HEK293 (cell line): ENCODE measurements around the gene RPS29.

ENCODE experiments used
- CTCF ChIA-PET: fragments of 350-600 bp; formaldehyde crosslinking; extraction: SDS; loops from one replicate; lab custom pipeline; 2021; ENCODE audit warnings: antibody characterized with exemption; lab: Yijun Ruan, JAX
- POLR2A ChIA-PET: fragments of 300-600 bp; formaldehyde crosslinking; extraction: SDS; loops from one replicate; lab custom pipeline; 2020; ENCODE audit warnings: antibody characterized with exemption, inconsistent platforms; lab: Yijun Ruan, JAX
- H3K27ac ChIP-seq: fragments of 200-500 bp; sonication (Bioruptor generic); 2 replicates; pipeline ENCODE4 v1.5.1; 2014; ENCODE audit warnings: low read depth, low read length, control low read depth, inconsistent platforms; ENCODE audit errors: extremely low read depth
- H3K36me3 ChIP-seq, 2 experiments: fragments of 200-500 bp in 1 of 2; sonication (Bioruptor generic) in 1 of 2; 1 replicate in 1 of 2; 2 replicates in 1 of 2; pipeline ENCODE4 v1.5.1; 2014 to 2017; ENCODE audit warnings: inconsistent platforms in 2 of 2, low read length in 2 of 2; ENCODE audit not compliant: control insufficient read depth in 2 of 2, insufficient read depth in 1 of 2
- H3K4me1 ChIP-seq: fragments of 200-500 bp; sonication (Bioruptor generic); 2 replicates; pipeline ENCODE4 v1.5.1; 2014; ENCODE audit warnings: mild to moderate bottlenecking, low read length, inconsistent platforms; ENCODE audit not compliant: control insufficient read depth, insufficient read depth
- H3K4me3 ChIP-seq: 2 replicates; pipeline ENCODE4 v1.5.1; 2011; ENCODE audit warnings: low read depth, mild to moderate bottlenecking, control low read depth, low read length, moderate library complexity
- H3K9me3 ChIP-seq: fragments of 200-500 bp; sonication (Bioruptor generic); 2 replicates; pipeline ENCODE4 v1.5.1; 2014; ENCODE audit warnings: low read depth, low read length, inconsistent platforms; ENCODE audit not compliant: control insufficient read depth, insufficient read depth
- HOXA7 ChIP-seq: sonication (generic); formaldehyde crosslinking; IDR thresholded peaks from 2 replicates; pipeline ENCODE4 v1.8.1; 2022; ENCODE audit warnings: missing genetic modification reagents, borderline replicate concordance
- SALL2 ChIP-seq: fragments of 450-650 bp; formaldehyde crosslinking; IDR thresholded peaks from 2 replicates; pipeline ENCODE4 v1.5.0; 2017; ENCODE audit warnings: missing biosample characterization, mild to moderate bottlenecking, missing genetic modification characterization, borderline replicate concordance
- SCRT2 ChIP-seq: fragments of 450-650 bp; formaldehyde crosslinking; IDR thresholded peaks from 2 replicates; pipeline ENCODE4 v1.5.1; 2016; ENCODE audit warnings: missing biosample characterization, missing genetic modification characterization
- YY2 ChIP-seq: fragments of 450-650 bp; formaldehyde crosslinking; IDR thresholded peaks from 2 replicates; pipeline ENCODE4 v1.5.1; 2016; ENCODE audit warnings: missing biosample characterization, missing genetic modification characterization
- ZEB2 ChIP-seq: fragments of 450-650 bp; formaldehyde crosslinking; IDR thresholded peaks from 2 replicates; pipeline ENCODE4 v1.5.1; 2016; ENCODE audit warnings: missing biosample characterization, missing genetic modification characterization
- ZNF140 ChIP-seq: fragments of 450-650 bp; formaldehyde crosslinking; IDR thresholded peaks from 2 replicates; pipeline ENCODE4 v1.5.1; 2016; ENCODE audit warnings: missing biosample characterization, missing genetic modification characterization
- ZNF23 ChIP-seq: fragments of 450-650 bp; formaldehyde crosslinking; IDR thresholded peaks from 2 replicates; pipeline ENCODE4 v1.5.1; 2016; ENCODE audit warnings: missing biosample characterization, missing genetic modification characterization, borderline replicate concordance
- ZNF311 ChIP-seq: fragments of 450-650 bp; formaldehyde crosslinking; IDR thresholded peaks from 2 replicates; pipeline ENCODE4 v1.5.1; 2017; ENCODE audit warnings: missing biosample characterization, missing genetic modification characterization, borderline replicate concordance
- ZNF660 ChIP-seq: fragments of 450-650 bp; IDR thresholded peaks from 2 replicates; pipeline ENCODE4 v1.5.1; 2018; ENCODE audit warnings: missing biosample characterization, mild to moderate bottlenecking, missing genetic modification characterization
- ZNF677 ChIP-seq: fragments of 450-650 bp; IDR thresholded peaks from 2 replicates; pipeline ENCODE4 v1.5.0; 2018; ENCODE audit warnings: missing biosample characterization, mild to moderate bottlenecking, missing genetic modification characterization, moderate library complexity
- TF ChIP-seq, protein P1 (sequence below): IDR thresholded peaks from 2 replicates; pipeline ENCODE4 v1.6.1; 2011; ENCODE audit warnings: mild to moderate bottlenecking, low read depth, low read length, borderline replicate concordance
- TF ChIP-seq, protein P2 (sequence below): fragments of 450-650 bp; formaldehyde crosslinking; IDR thresholded peaks from 2 replicates; pipeline ENCODE4 v1.5.1; 2016; ENCODE audit warnings: missing biosample characterization, missing genetic modification characterization, borderline replicate concordance

The RPS29 gene

DNA sequence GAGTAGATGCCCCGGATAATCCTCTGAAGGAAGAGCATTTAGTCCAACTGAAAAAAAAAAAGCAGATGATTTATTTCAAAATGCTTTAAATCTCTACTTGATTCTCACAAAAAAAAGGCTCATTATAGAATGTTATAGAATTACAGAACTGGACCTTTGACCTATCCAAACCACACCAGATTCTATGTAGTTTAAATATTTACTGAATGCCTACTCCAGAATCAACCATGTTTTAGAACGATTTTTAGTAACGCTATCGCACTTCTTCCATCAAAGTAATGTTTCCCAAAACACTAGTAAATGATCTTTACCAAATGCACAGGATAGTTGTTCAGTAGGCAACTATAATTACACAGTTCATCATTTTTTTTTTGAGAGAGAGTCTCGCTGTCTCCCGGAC, 2.6 kb downstream of the RPS29 start:
- Histone ChIP-seq H3K9me3 (no peaks in the 10 kb centered on the region), H3K4me1 (peaks cover 11% of the 10 kb centered on the region), H3K36me3 (peaks cover 26 to 31% of the 10 kb centered on the region in 2 experiments; a peak in 2 of 3 replicates), H3K4me3 (no peak overlapping the region), H3K27ac (no peak overlapping the region)
- TF ChIP-seq ZEB2: no peak
- no peak for TF ChIP-seq ZNF311 (tag by site-specific recombination)
- TF ChIP-seq, protein P1, sequence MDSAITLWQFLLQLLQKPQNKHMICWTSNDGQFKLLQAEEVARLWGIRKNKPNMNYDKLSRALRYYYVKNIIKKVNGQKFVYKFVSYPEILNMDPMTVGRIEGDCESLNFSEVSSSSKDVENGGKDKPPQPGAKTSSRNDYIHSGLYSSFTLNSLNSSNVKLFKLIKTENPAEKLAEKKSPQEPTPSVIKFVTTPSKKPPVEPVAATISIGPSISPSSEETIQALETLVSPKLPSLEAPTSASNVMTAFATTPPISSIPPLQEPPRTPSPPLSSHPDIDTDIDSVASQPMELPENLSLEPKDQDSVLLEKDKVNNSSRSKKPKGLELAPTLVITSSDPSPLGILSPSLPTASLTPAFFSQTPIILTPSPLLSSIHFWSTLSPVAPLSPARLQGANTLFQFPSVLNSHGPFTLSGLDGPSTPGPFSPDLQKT: no peak
- TF ChIP-seq ZNF677 (tag by site-specific recombination): no peak
- TF ChIP-seq ZNF140 (tag by site-specific recombination): no peak
- TF ChIP-seq ZNF23: no peak
- TF ChIP-seq YY2 (tag by site-specific recombination): no peak
- no peak for TF ChIP-seq HOXA7 (CRISPR knock-in tag)
- TF ChIP-seq, protein P2, sequence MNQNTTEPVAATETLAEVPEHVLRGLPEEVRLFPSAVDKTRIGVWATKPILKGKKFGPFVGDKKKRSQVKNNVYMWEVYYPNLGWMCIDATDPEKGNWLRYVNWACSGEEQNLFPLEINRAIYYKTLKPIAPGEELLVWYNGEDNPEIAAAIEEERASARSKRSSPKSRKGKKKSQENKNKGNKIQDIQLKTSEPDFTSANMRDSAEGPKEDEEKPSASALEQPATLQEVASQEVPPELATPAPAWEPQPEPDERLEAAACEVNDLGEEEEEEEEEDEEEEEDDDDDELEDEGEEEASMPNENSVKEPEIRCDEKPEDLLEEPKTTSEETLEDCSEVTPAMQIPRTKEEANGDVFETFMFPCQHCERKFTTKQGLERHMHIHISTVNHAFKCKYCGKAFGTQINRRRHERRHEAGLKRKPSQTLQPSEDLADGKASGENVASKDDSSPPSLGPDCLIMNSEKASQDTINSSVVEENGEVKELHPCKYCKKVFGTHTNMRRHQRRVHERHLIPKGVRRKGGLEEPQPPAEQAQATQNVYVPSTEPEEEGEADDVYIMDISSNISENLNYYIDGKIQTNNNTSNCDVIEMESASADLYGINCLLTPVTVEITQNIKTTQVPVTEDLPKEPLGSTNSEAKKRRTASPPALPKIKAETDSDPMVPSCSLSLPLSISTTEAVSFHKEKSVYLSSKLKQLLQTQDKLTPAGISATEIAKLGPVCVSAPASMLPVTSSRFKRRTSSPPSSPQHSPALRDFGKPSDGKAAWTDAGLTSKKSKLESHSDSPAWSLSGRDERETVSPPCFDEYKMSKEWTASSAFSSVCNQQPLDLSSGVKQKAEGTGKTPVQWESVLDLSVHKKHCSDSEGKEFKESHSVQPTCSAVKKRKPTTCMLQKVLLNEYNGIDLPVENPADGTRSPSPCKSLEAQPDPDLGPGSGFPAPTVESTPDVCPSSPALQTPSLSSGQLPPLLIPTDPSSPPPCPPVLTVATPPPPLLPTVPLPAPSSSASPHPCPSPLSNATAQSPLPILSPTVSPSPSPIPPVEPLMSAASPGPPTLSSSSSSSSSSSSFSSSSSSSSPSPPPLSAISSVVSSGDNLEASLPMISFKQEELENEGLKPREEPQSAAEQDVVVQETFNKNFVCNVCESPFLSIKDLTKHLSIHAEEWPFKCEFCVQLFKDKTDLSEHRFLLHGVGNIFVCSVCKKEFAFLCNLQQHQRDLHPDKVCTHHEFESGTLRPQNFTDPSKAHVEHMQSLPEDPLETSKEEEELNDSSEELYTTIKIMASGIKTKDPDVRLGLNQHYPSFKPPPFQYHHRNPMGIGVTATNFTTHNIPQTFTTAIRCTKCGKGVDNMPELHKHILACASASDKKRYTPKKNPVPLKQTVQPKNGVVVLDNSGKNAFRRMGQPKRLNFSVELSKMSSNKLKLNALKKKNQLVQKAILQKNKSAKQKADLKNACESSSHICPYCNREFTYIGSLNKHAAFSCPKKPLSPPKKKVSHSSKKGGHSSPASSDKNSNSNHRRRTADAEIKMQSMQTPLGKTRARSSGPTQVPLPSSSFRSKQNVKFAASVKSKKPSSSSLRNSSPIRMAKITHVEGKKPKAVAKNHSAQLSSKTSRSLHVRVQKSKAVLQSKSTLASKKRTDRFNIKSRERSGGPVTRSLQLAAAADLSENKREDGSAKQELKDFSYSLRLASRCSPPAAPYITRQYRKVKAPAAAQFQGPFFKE (tag by site-specific recombination): no peak
- TF ChIP-seq ZNF660: no peak
- POLR2A ChIA-PET: interaction anchor here (1.0 kb wide), 1 partner anchor 11 kb away, joined by 3 read pairs; no protein-coding TSS in a partner anchor
- CTCF ChIA-PET: no interaction called here

DNA sequence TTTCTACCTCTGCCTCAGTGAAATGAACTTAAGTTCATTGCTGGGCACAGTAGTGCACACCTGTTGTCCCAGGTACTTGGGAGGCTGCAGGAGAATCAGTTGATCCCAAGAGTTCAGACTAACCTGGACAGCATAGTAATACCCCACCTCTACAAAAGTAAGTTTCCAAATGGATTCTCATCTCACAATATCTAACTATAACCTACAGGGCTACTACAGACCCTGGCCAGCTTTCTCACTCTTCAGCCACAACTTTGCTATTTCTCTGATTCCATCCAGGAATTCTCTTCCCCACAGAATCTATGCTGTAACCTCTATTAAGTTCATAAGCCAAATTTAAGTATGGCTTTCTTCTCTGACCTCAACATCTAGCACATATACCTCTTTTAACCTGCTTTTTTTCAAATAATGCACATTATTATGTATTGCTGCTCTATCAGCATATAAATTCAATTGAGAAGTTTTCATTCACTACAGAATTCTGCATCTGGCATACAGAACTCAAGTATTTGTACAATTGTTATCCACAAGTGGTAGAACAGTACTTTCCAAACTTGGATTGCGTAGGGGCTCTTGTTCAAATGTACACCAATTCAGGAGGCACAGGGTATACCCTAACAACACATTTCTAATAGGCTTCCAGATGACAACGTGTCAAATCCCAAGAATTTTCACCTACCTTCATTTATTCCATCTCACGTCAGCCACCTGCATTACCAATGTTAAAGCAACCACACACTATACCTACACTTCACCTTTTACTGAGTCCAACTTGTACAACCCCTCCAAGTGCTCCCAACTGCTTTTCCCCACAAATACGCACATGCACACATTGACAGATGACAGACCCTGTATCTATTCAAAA, 3.8 kb downstream of the RPS29 start:
- no peak overlapping the region for H3K27ac ChIP-seq
- TF ChIP-seq SALL2 (no peak), SCRT2 (0 out of 2 replicates have a peak, but pooled peaks have one; percentile 33)
- H3K9me3 ChIP-seq: no peaks in the 10 kb centered on the region
- ChIA-PET CTCF (no interaction called here), POLR2A (interaction anchor here (0.6 kb wide), 1 partner anchor 563 kb away, joined by 3 read pairs; no protein-coding TSS in a partner anchor)
- H3K4me3 ChIP-seq: no peak overlapping the region
- peaks cover 29 to 36% of the 10 kb centered on the region in 2 experiments for H3K36me3 ChIP-seq
- peaks cover 11% of the 10 kb centered on the region for H3K4me1 ChIP-seq
